DND-41 (cell line): ENCODE measurements around the gene THBS2.

Source experiments
- ATAC-seq: fragments of 200-7000 bp; cut with Tn5 transposase; 3 replicates; pipeline ENCODE4 v1.9.1; 2021; ENCODE audit warnings: low read depth; ENCODE audit not compliant: insufficient read depth
- DNase-seq: peaks from one replicate; pipeline ENCODE4 v3.0.0-alpha.2; 2020
- H2AFZ ChIP-seq: 2 replicates; pipeline ENCODE4 v1.6.0; 2012; ENCODE audit warnings: low read depth, low read length
- H3K27ac ChIP-seq: 2 replicates; pipeline ENCODE4 v1.5.1; 2012; ENCODE audit warnings: low read length, inconsistent platforms
- H3K27me3 ChIP-seq: fragments of 200-600 bp; sonication (generic); 2 replicates; pipeline ENCODE4 v1.6.0; 2012; ENCODE audit warnings: low read length, mild to moderate bottlenecking, inconsistent platforms; ENCODE audit not compliant: insufficient read depth, poor library complexity
- H3K36me3 ChIP-seq: 2 replicates; pipeline ENCODE4 v1.5.1; 2012; ENCODE audit warnings: low read length, inconsistent platforms; ENCODE audit not compliant: insufficient read depth
- H3K4me1 ChIP-seq: 2 replicates; pipeline ENCODE4 v1.5.1; 2012; ENCODE audit warnings: mild to moderate bottlenecking, low read length; ENCODE audit not compliant: insufficient read depth
- H3K4me2 ChIP-seq: 2 replicates; pipeline ENCODE4 v1.6.0; 2012; ENCODE audit warnings: mild to moderate bottlenecking, moderate library complexity, low read length, inconsistent platforms; ENCODE audit not compliant: insufficient read depth
- H3K4me3 ChIP-seq, 2 experiments: fragments of 200-600 bp in 1 of 2; shearing (Covaris generic) in 1 of 2; 2 replicates each; pipeline ENCODE4 v1.5.1; 2012 to 2016; ENCODE audit warnings: inconsistent platforms in 2 of 2, low read length in 2 of 2, mild to moderate bottlenecking in 2 of 2, low read depth in 1 of 2, moderate library complexity in 1 of 2
- H3K79me2 ChIP-seq: 2 replicates; pipeline ENCODE4 v1.6.0; 2012; ENCODE audit warnings: low read length, inconsistent platforms; ENCODE audit not compliant: insufficient read depth
- H3K9ac ChIP-seq: 2 replicates; pipeline ENCODE4 v1.6.0; 2012; ENCODE audit warnings: low read depth, mild to moderate bottlenecking, inconsistent platforms, low read length, moderate library complexity
- H3K9me3 ChIP-seq: 2 replicates; pipeline ENCODE4 v1.5.1; 2012; ENCODE audit warnings: low read length, moderate library complexity, mild to moderate bottlenecking, inconsistent platforms; ENCODE audit not compliant: insufficient read depth, severe bottlenecking
- H4K20me1 ChIP-seq: 2 replicates; pipeline ENCODE4 v1.6.0; 2012; ENCODE audit warnings: low read length; ENCODE audit not compliant: insufficient read depth
- EZH2 ChIP-seq: IDR thresholded peaks from 3 replicates; pipeline ENCODE4 v1.6.1; 2012; ENCODE audit warnings: borderline replicate concordance, low read depth, mild to moderate bottlenecking, moderate library complexity, low read length, inconsistent platforms; ENCODE audit not compliant: severe bottlenecking
- TF ChIP-seq, protein P1 (sequence below): IDR thresholded peaks from 2 replicates; pipeline ENCODE4 v1.5.1; 2012; ENCODE audit warnings: borderline replicate concordance, low read length, moderate library complexity, mild to moderate bottlenecking; ENCODE audit not compliant: poor library complexity, severe bottlenecking; ENCODE audit errors: extremely low read depth

The THBS2 gene

GRCh38 chr6:169201985-169202384 lies 51.7 kb downstream of the THBS2 start:
- H3K9me3 ChIP-seq = peaks cover 8% of the 10 kb centered on the region
- H3K36me3 ChIP-seq = no peaks in the 10 kb centered on the region
- no peak overlapping the region for H3K9ac ChIP-seq
- no peak overlapping the region for H3K27ac ChIP-seq
- no peak overlapping the region for H3K4me2 ChIP-seq
- no peak overlapping the region for H3K4me3 ChIP-seq
- no peaks in the 10 kb centered on the region for H4K20me1 ChIP-seq
- H3K79me2 ChIP-seq = no peaks in the 10 kb centered on the region
- TF ChIP-seq EZH2 = no peak
- TF ChIP-seq, protein P1, sequence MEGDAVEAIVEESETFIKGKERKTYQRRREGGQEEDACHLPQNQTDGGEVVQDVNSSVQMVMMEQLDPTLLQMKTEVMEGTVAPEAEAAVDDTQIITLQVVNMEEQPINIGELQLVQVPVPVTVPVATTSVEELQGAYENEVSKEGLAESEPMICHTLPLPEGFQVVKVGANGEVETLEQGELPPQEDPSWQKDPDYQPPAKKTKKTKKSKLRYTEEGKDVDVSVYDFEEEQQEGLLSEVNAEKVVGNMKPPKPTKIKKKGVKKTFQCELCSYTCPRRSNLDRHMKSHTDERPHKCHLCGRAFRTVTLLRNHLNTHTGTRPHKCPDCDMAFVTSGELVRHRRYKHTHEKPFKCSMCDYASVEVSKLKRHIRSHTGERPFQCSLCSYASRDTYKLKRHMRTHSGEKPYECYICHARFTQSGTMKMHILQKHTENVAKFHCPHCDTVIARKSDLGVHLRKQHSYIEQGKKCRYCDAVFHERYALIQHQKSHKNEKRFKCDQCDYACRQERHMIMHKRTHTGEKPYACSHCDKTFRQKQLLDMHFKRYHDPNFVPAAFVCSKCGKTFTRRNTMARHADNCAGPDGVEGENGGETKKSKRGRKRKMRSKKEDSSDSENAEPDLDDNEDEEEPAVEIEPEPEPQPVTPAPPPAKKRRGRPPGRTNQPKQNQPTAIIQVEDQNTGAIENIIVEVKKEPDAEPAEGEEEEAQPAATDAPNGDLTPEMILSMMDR = no peak
- H3K27me3 ChIP-seq = no peaks in the 10 kb centered on the region
- H3K4me1 ChIP-seq = no peaks in the 10 kb centered on the region
- DNase-seq = no peak
- H2AFZ ChIP-seq = no peak overlapping the region
- ATAC-seq = no peak

DNA sequence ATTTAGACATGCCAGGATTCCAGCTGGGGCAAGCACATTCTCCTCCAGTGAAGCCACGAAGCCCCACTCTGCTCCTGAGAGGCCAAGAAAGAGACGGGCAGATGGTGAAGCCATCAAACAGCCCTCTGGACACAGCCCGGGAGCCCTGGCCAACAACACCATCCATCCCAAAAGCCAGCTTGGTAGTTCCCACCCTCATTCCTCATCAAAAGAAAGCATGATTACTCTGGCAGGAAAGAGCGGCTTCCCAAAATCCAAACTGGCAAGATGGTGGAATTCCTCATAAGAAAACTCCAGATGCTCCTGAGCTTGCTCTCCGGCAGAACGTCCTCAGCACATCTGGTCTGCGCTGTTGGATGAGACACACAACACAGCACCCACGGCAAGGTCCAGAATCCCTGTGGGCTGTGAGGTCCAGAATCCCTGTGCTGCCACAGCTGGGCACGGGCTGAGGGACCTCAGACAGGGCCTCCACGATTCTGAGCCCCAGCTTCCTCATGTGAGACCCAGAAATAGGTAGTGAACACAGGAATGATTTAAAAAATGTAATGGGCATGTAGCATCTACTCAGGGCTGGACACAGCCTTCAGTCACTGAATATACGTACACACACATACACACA lies 52.6 kb downstream of the THBS2 start:
- Histone ChIP-seq H3K4me3 (no peak overlapping the region), H3K4me2 (no peak overlapping the region), H3K36me3 (no peaks in the 10 kb centered on the region), H3K4me1 (no peaks in the 10 kb centered on the region), H3K9ac (no peak overlapping the region), H2AFZ (no peak overlapping the region), H3K27ac (no peak overlapping the region), H3K9me3 (peaks cover 5% of the 10 kb centered on the region), H3K79me2 (no peaks in the 10 kb centered on the region), H3K27me3 (no peaks in the 10 kb centered on the region), H4K20me1 (no peaks in the 10 kb centered on the region)
- TF ChIP-seq, protein P1 = no peak
- no peak for TF ChIP-seq EZH2
- DNase-seq = no peak
- ATAC-seq = no peak

GRCh38 chr6:169199625-169200335 lies 53.9 kb downstream of the THBS2 start:
- Histone ChIP-seq H3K9me3 (no peaks in the 10 kb centered on the region), H3K9ac (no peak overlapping the region), H3K36me3 (no peaks in the 10 kb centered on the region), H3K27me3 (no peaks in the 10 kb centered on the region), H3K4me1 (no peaks in the 10 kb centered on the region), H2AFZ (no peak overlapping the region), H3K27ac (no peak overlapping the region), H3K4me3 (no peak overlapping the region), H4K20me1 (no peaks in the 10 kb centered on the region), H3K4me2 (no peak overlapping the region), H3K79me2 (no peaks in the 10 kb centered on the region)
- ATAC-seq (no peak), DNase-seq (no peak)
- TF ChIP-seq, protein P1 = no peak
- TF ChIP-seq EZH2 = no peak
